K562 (cell line): ENCODE measurements around the gene ADK. TPM values are rescaled to one million over a fixed set of nuclear protein-coding genes. Genes with fewer than 3 reads are reported as not detected.

Source experiments
- BCL6 ChIP-seq: fragments of 250-450 bp; sonication (Bioruptor Pico); IDR thresholded peaks from 2 replicates; pipeline ENCODE4 v1.4.0; 2020
- CSDE1 ChIP-seq, 2 experiments: fragments of 450-650 bp; IDR thresholded peaks; 2 replicates each; pipeline ENCODE4 v1.6.1; 2016; ENCODE audit warnings: mild to moderate bottlenecking in 1 of 2
- CXXC5 ChIP-seq: fragments of 250-450 bp; sonication (Bioruptor Pico); IDR thresholded peaks from 2 replicates; pipeline ENCODE4 v1.8.0; 2022; ENCODE audit warnings: inconsistent platforms, mild to moderate bottlenecking, moderate library complexity
- DDX20 ChIP-seq: fragments of 450-650 bp; IDR thresholded peaks from 2 replicates; pipeline ENCODE4 v1.6.1; 2016; ENCODE audit warnings: missing genetic modification characterization, low read depth, mild to moderate bottlenecking, missing compliant biosample characterization, moderate library complexity
- ID3 ChIP-seq, 2 experiments: fragments of 250-450 bp in 1 of 2; fragments of 450-650 bp in 1 of 2; sonication (Bioruptor Pico) in 1 of 2; IDR thresholded peaks; 2 replicates each; pipeline versions ENCODE4 v1.6.1 to v1.8.0; 2016 to 2021; ENCODE audit warnings: mild to moderate bottlenecking in 2 of 2, moderate library complexity in 2 of 2, missing compliant biosample characterization in 1 of 2, missing genetic modification characterization in 1 of 2
- NR2C1 ChIP-seq, 2 experiments: fragments of 450-650 bp; IDR thresholded peaks; 2 replicates each; pipeline ENCODE4 v1.6.1; 2017; ENCODE audit warnings: mild to moderate bottlenecking in 2 of 2, antibody characterized with exemption in 1 of 2, inconsistent platforms in 1 of 2, missing compliant biosample characterization in 1 of 2, missing genetic modification characterization in 1 of 2
- RAD21 ChIP-seq, 2 experiments: fragments of 250-450 bp in 1 of 2; fragments of 450-650 bp in 1 of 2; sonication (Bioruptor Pico) in 1 of 2; formaldehyde crosslinking in 1 of 2; IDR thresholded peaks in 1 of 2; conservative IDR thresholded peaks in 1 of 2; 2 replicates each; pipeline versions ENCODE4 v1.4.0 to v1.8.0; 2020 to 2022; ENCODE audit warnings: mild to moderate bottlenecking in 2 of 2, moderate library complexity in 1 of 2
- RB1 ChIP-seq: fragments of 450-650 bp; IDR thresholded peaks from 2 replicates; pipeline ENCODE4 v1.6.1; 2017; ENCODE audit warnings: low read depth, mild to moderate bottlenecking
- TAF7 ChIP-seq: fragments of 450-650 bp; IDR thresholded peaks from 2 replicates; pipeline ENCODE4 v1.6.1; 2016; ENCODE audit warnings: missing genetic modification characterization, missing compliant biosample characterization
- TEAD1 ChIP-seq, 2 experiments: fragments of 450-650 bp in 1 of 2; sonication (generic) in 1 of 2; formaldehyde crosslinking; IDR thresholded peaks; 2 replicates each; pipeline versions ENCODE4 v1.4.0 to v1.8.0; 2020 to 2022; ENCODE audit warnings: mild to moderate bottlenecking in 2 of 2, missing genetic modification reagents in 1 of 2
- TEAD2 ChIP-seq: fragments of 450-650 bp; IDR thresholded peaks from 2 replicates; pipeline ENCODE4 v1.6.1; 2016; ENCODE audit warnings: missing genetic modification characterization, control low read depth, missing compliant biosample characterization
- TOE1 ChIP-seq, 2 experiments: fragments of 450-650 bp in 1 of 2; sonication (generic) in 1 of 2; formaldehyde crosslinking in 1 of 2; IDR thresholded peaks; 2 replicates each; pipeline versions ENCODE4 v1.7.1 to v1.8.0; 2016 to 2022; ENCODE audit warnings: borderline replicate concordance in 2 of 2, mild to moderate bottlenecking in 2 of 2, antibody characterized with exemption in 1 of 2, inconsistent platforms in 1 of 2, low read depth in 1 of 2, missing genetic modification reagents in 1 of 2, moderate library complexity in 1 of 2
- TSHZ1 ChIP-seq: fragments of 250-450 bp; sonication (Bioruptor Pico); IDR thresholded peaks from 2 replicates; pipeline ENCODE4 v1.4.0; 2020; ENCODE audit warnings: mild to moderate bottlenecking, moderate library complexity
- ZNF197 ChIP-seq: fragments of 200-800 bp; sonication (Bioruptor generic); IDR thresholded peaks from 2 replicates; pipeline ENCODE4 v1.6.1; 2016; ENCODE audit warnings: low read depth, missing genetic modification characterization, missing compliant biosample characterization
- ZNF23 ChIP-seq: fragments of 250-450 bp; sonication (Bioruptor Pico); IDR thresholded peaks from 2 replicates; pipeline ENCODE4 v1.4.0; 2020; ENCODE audit warnings: mild to moderate bottlenecking
- ZNF239 ChIP-seq: fragments of 250-450 bp; sonication (Bioruptor Pico); IDR thresholded peaks from 2 replicates; pipeline ENCODE4 v1.4.0; 2020; ENCODE audit warnings: mild to moderate bottlenecking
- ZNF311 ChIP-seq: fragments of 250-450 bp; sonication (Bioruptor Pico); IDR thresholded peaks from 2 replicates; pipeline ENCODE4 v1.4.0; 2020; ENCODE audit warnings: mild to moderate bottlenecking, moderate library complexity
- ZNF354B ChIP-seq: fragments of 250-450 bp; sonication (Bioruptor Pico); IDR thresholded peaks from 2 replicates; pipeline ENCODE4 v1.4.0; 2020
- ZNF592 ChIP-seq: fragments of 450-650 bp; IDR thresholded peaks from 2 replicates; pipeline ENCODE4 v1.6.1; 2017; ENCODE audit warnings: antibody characterized with exemption, mild to moderate bottlenecking
- ZNF644 ChIP-seq: fragments of 200-800 bp; sonication (Bioruptor generic); IDR thresholded peaks from 2 replicates; pipeline ENCODE4 v1.6.1; 2016; ENCODE audit warnings: low read depth, missing genetic modification characterization, missing compliant biosample characterization
- polyA plus RNA-seq, 8 experiments: library from polyadenylated mRNA; depleted of rRNA in 4 of 8; stranded (reverse) in 5 of 8; unstranded in 3 of 8; fragments of >200 nt; fragmentation: Nextera tagmentation in 2 of 8; fragmentation: Illumina TruSeq in 1 of 8; extraction: Ambion mirVana in 2 of 8; extraction: Trizol in 1 of 8; gene quantifications; 2 replicates each; pipeline versions ENCODE4 v1.2.1 to v1.2.3, GENCODE V29; 2011 to 2014; ENCODE audit warnings: inconsistent platforms in 1 of 8, missing spikeins in 1 of 8
- total RNA-seq, 7 experiments: library from RNA; depleted of rRNA in 6 of 7; stranded (reverse); fragments of >200 nt in 6 of 7; fragmentation: Illumina TruSeq in 2 of 7; extraction: Trizol in 2 of 7; gene quantifications; 2 replicates each; pipeline versions ENCODE4 v1.2.1 to v1.2.3, GENCODE V29; 2011 to 2021; ENCODE audit warnings: low replicate concordance in 1 of 7

ADK gene
- total and polyA plus RNA-seq, 9 of the 15 experiments (the other 6 are each of a cell fraction or from before 2014, with no cell fraction given): 54.2 to 97.8 (median 73.6) TPM

GRCh38 chr10:74246495-74246894, 95.5 kb downstream of the ADK start (continued):
- TF ChIP-seq TSHZ1 (CRISPR knock-in tag) (0 out of 2 replicates have a peak, but pooled peaks have one; percentile 59), BCL6 (CRISPR knock-in tag) (peak; percentile 73), ZNF354B (CRISPR knock-in tag) (peak; percentile 71; the same call in 1 of the 2 replicates), DDX20 (tag) (peak; percentile 93), TEAD2 (tag) (peak; percentile 71; the same call in 1 of the 2 replicates), TAF7 (tag) (peak; percentile 72), TOE1 (IDR thresholded peaks at IDR 0.05; ENCODE audit: borderline replicate concordance) (no peak), TOE1 (CRISPR knock-in tag; IDR thresholded peaks at IDR 0.05; ENCODE audit: borderline replicate concordance, low read depth) (no peak), TEAD1 (CRISPR knock-in tag; IDR thresholded peaks at IDR 0.05) (peak in 1 of 2 experiments; percentile 86; a peak in 2 of 4 replicates), RB1 (no peak), ZNF239 (CRISPR knock-in tag) (peak; percentile 67), ID3 (CRISPR knock-in tag; IDR thresholded peaks at IDR 0.05) (no peak; the same call in 1 of the 2 replicates), ID3 (tag; IDR thresholded peaks at IDR 0.05) (0 out of 2 replicates have a peak, but pooled peaks have one; percentile 42), ZNF311 (CRISPR knock-in tag) (peak; percentile 92), ZNF592 (peak; percentile 96), CXXC5 (peak; percentile 60), ZNF644 (tag) (peak; percentile 67; the same call in 1 of the 2 replicates), NR2C1 (IDR thresholded peaks at IDR 0.05) (no peak), NR2C1 (tag; IDR thresholded peaks at IDR 0.05) (peak; percentile 81), RAD21 (CRISPR knock-in tag; conservative IDR thresholded peaks at IDR 0.05 in 1 of 2, IDR thresholded peaks at IDR 0.05 in 1 of 2) (no peak), ZNF23 (CRISPR knock-in tag) (0 out of 2 replicates have a peak, but pooled peaks have one; percentile 54), CSDE1 (IDR thresholded peaks at IDR 0.05) (no peak), ZNF197 (CRISPR knock-in tag) (no peak)
